ENCODE data around the gene GEMIN5. TPM values are rescaled to one million over a fixed set of nuclear protein-coding genes. Genes with fewer than 3 reads are reported as not detected.

Gene GEMIN5
- total RNA-seq, 1 donor from 2014 or later, result 14.8 TPM

DNA sequence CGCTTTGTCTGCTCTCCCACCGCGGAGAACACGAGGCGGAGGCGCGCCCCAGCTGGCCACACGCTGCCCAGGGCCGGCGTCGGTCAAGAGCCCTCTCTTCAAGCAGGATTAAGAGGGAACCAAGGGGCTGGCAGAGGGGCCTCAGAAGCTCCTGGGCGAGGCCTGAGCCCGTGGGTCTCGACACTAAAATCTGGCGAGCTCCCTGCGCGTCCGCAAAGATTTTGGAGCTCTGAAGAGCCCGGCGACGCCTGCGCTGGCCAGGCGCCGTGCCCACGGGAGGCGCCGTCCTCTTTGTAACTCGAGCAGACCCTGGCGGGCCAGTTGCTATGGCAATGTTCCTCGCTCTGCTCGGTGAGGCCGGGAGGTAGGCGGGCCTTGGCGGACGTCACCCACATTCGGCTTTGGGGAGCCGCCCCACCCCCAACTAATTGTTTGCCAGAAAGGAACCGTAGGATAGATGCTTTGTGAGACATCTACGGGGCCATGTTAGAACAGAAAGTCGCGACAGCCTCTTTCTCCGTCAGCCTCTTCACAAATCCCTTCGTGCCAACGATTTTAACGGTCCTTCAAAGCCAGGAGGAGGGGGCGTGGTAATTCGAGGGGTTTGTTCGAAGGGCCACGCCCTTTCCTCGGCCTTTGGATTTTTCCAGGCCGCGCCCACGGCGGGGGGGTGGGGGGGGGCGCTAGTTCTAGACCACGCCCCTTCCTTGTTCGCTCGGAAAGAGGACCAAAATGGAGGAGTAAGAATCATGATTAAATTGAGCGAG, 80.3 kb downstream of the GEMIN5 start:
- H2AFZ ChIP-seq (ENCODE audit: low read depth, low read length), result peak overlapping the region; percentile 87

GRCh38 chr5:154851351-154851750, 86.7 kb downstream of the GEMIN5 start:
- Histone ChIP-seq H3K9ac (ENCODE audit: low read length) (no peak overlapping the region), H3K27me3 (ENCODE audit: insufficient read depth, low read length) (no peaks in the 10 kb centered on the region), H3K9me3 (ENCODE audit: insufficient read depth, low read depth, low read length) (no peaks in the 10 kb centered on the region), H3K36me3 (ENCODE audit: insufficient read depth, low read length) (no peaks in the 10 kb centered on the region), H3K79me2 (ENCODE audit: insufficient read depth, low read length) (no peaks in the 10 kb centered on the region), H3K27ac (ENCODE audit: low read depth, low read length) (no peak overlapping the region), H3K4me2 (ENCODE audit: low read length) (no peak overlapping the region), H4K20me1 (ENCODE audit: insufficient read depth, low read length) (no peaks in the 10 kb centered on the region), H2AFZ (ENCODE audit: low read depth, low read length) (no peak overlapping the region), H3K4me1 (ENCODE audit: insufficient read depth, low read length) (peaks cover 10% of the 10 kb centered on the region), H3K4me3 (ENCODE audit: insufficient read depth, low read depth, low read length) (no peak overlapping the region)
- Mint-ChIP-seq H3K4me1 (ENCODE audit: low read depth, unreplicated experiment) (peaks cover 18% of the 10 kb centered on the region), H3K9me3 (ENCODE audit: unreplicated experiment) (no peaks in the 10 kb centered on the region), H3K36me3 (ENCODE audit: low read depth, unreplicated experiment) (no peaks in the 10 kb centered on the region), H3K27ac (ENCODE audit: unreplicated experiment) (no peak overlapping the region), H3K4me3 (ENCODE audit: unreplicated experiment) (no peak overlapping the region), H3K27me3 (ENCODE audit: low read depth, unreplicated experiment) (no peaks in the 10 kb centered on the region)
- TF ChIP-seq EZH2 (IDR thresholded peaks at IDR 0.05; ENCODE audit: insufficient read depth, low read length) (no peak), CTCF (IDR thresholded peaks at IDR 0.05; ENCODE audit: insufficient read depth, low read depth, low read length) (no peak)
- DNase-seq (ENCODE audit: low read depth) (no peak), FAIRE-seq (no peak)

More for the DNA sequence above, 80.3 kb downstream of the GEMIN5 start:
- peak; percentile 92 for DNase-seq (ENCODE audit: low read depth)
- peak overlapping the region; percentile 94 for H3K4me3 ChIP-seq (ENCODE audit: insufficient read depth, low read depth, low read length)
- peaks cover 38% of the 10 kb centered on the region for H4K20me1 ChIP-seq (ENCODE audit: insufficient read depth, low read length)
- H3K4me1 ChIP-seq (ENCODE audit: insufficient read depth, low read length), result peaks cover 20% of the 10 kb centered on the region
- no peaks in the 10 kb centered on the region for H3K36me3 ChIP-seq (ENCODE audit: insufficient read depth, low read length)
- no peaks in the 10 kb centered on the region for H3K36me3 Mint-ChIP-seq (ENCODE audit: low read depth, unreplicated experiment)
- peak overlapping the region; percentile 92 for H3K4me2 ChIP-seq (ENCODE audit: low read length)
- FAIRE-seq, result no peak
- H3K4me3 Mint-ChIP-seq (ENCODE audit: unreplicated experiment), result peak overlapping the region; percentile 94
- no peaks in the 10 kb centered on the region for H3K27me3 ChIP-seq (ENCODE audit: insufficient read depth, low read length)
- H3K9me3 ChIP-seq (ENCODE audit: insufficient read depth, low read depth, low read length), result no peaks in the 10 kb centered on the region
- peaks cover 20% of the 10 kb centered on the region for H3K4me1 Mint-ChIP-seq (ENCODE audit: low read depth, unreplicated experiment)
- peak overlapping the region; percentile 98 for H3K27ac Mint-ChIP-seq (ENCODE audit: unreplicated experiment)
- H3K27ac ChIP-seq (ENCODE audit: low read depth, low read length), result peak overlapping the region; percentile 99
- no peaks in the 10 kb centered on the region for H3K27me3 Mint-ChIP-seq (ENCODE audit: low read depth, unreplicated experiment)
- H3K9ac ChIP-seq (ENCODE audit: low read length), result peak overlapping the region; percentile 91
- peaks cover 43% of the 10 kb centered on the region for H3K79me2 ChIP-seq (ENCODE audit: insufficient read depth, low read length)
- TF ChIP-seq EZH2 (IDR thresholded peaks at IDR 0.05; ENCODE audit: insufficient read depth, low read length) (no peak), CTCF (IDR thresholded peaks at IDR 0.05; ENCODE audit: insufficient read depth, low read depth, low read length) (no peak)
- H3K9me3 Mint-ChIP-seq (ENCODE audit: unreplicated experiment), result no peaks in the 10 kb centered on the region

All from astrocyte (in vitro differentiated cells and primary cell).